DND-41 (cell line): ENCODE data around the gene RAB33A.

Experiments
- ATAC-seq: fragments of 200-7000 bp; cut with Tn5 transposase; 3 replicates; pipeline ENCODE4 v1.9.1; 2021; ENCODE audit warnings: low read depth; ENCODE audit not compliant: insufficient read depth
- DNase-seq: peaks from one replicate; pipeline ENCODE4 v3.0.0-alpha.2; 2020
- H2AFZ ChIP-seq: 2 replicates; pipeline ENCODE4 v1.6.0; 2012; ENCODE audit warnings: low read depth, low read length
- H3K27ac ChIP-seq: 2 replicates; pipeline ENCODE4 v1.5.1; 2012; ENCODE audit warnings: low read length, inconsistent platforms
- H3K27me3 ChIP-seq: fragments of 200-600 bp; sonication (generic); 2 replicates; pipeline ENCODE4 v1.6.0; 2012; ENCODE audit warnings: low read length, mild to moderate bottlenecking, inconsistent platforms; ENCODE audit not compliant: insufficient read depth, poor library complexity
- H3K36me3 ChIP-seq: 2 replicates; pipeline ENCODE4 v1.5.1; 2012; ENCODE audit warnings: low read length, inconsistent platforms; ENCODE audit not compliant: insufficient read depth
- H3K4me1 ChIP-seq: 2 replicates; pipeline ENCODE4 v1.5.1; 2012; ENCODE audit warnings: mild to moderate bottlenecking, low read length; ENCODE audit not compliant: insufficient read depth
- H3K4me2 ChIP-seq: 2 replicates; pipeline ENCODE4 v1.6.0; 2012; ENCODE audit warnings: mild to moderate bottlenecking, moderate library complexity, low read length, inconsistent platforms; ENCODE audit not compliant: insufficient read depth
- H3K4me3 ChIP-seq, 2 experiments: fragments of 200-600 bp in 1 of 2; shearing (Covaris generic) in 1 of 2; 2 replicates each; pipeline ENCODE4 v1.5.1; 2012 to 2016; ENCODE audit warnings: inconsistent platforms in 2 of 2, low read length in 2 of 2, mild to moderate bottlenecking in 2 of 2, low read depth in 1 of 2, moderate library complexity in 1 of 2
- H3K79me2 ChIP-seq: 2 replicates; pipeline ENCODE4 v1.6.0; 2012; ENCODE audit warnings: low read length, inconsistent platforms; ENCODE audit not compliant: insufficient read depth
- H3K9ac ChIP-seq: 2 replicates; pipeline ENCODE4 v1.6.0; 2012; ENCODE audit warnings: low read depth, mild to moderate bottlenecking, inconsistent platforms, low read length, moderate library complexity
- H3K9me3 ChIP-seq: 2 replicates; pipeline ENCODE4 v1.5.1; 2012; ENCODE audit warnings: low read length, moderate library complexity, mild to moderate bottlenecking, inconsistent platforms; ENCODE audit not compliant: insufficient read depth, severe bottlenecking
- H4K20me1 ChIP-seq: 2 replicates; pipeline ENCODE4 v1.6.0; 2012; ENCODE audit warnings: low read length; ENCODE audit not compliant: insufficient read depth
- EZH2 ChIP-seq: IDR thresholded peaks from 3 replicates; pipeline ENCODE4 v1.6.1; 2012; ENCODE audit warnings: borderline replicate concordance, low read depth, mild to moderate bottlenecking, moderate library complexity, low read length, inconsistent platforms; ENCODE audit not compliant: severe bottlenecking
- TF ChIP-seq, protein P1 (sequence below): IDR thresholded peaks from 2 replicates; pipeline ENCODE4 v1.5.1; 2012; ENCODE audit warnings: borderline replicate concordance, low read length, moderate library complexity, mild to moderate bottlenecking; ENCODE audit not compliant: poor library complexity, severe bottlenecking; ENCODE audit errors: extremely low read depth

The RAB33A gene

GRCh38 chrX:130171446-130172126 lies at the start of gene RAB33A:
Gene RAB33A (plus strand): TSS chrX:130171962. CDS start chrX:130172063, 101 bp downstream.
- no peak for TF ChIP-seq EZH2
- TF ChIP-seq, protein P1, sequence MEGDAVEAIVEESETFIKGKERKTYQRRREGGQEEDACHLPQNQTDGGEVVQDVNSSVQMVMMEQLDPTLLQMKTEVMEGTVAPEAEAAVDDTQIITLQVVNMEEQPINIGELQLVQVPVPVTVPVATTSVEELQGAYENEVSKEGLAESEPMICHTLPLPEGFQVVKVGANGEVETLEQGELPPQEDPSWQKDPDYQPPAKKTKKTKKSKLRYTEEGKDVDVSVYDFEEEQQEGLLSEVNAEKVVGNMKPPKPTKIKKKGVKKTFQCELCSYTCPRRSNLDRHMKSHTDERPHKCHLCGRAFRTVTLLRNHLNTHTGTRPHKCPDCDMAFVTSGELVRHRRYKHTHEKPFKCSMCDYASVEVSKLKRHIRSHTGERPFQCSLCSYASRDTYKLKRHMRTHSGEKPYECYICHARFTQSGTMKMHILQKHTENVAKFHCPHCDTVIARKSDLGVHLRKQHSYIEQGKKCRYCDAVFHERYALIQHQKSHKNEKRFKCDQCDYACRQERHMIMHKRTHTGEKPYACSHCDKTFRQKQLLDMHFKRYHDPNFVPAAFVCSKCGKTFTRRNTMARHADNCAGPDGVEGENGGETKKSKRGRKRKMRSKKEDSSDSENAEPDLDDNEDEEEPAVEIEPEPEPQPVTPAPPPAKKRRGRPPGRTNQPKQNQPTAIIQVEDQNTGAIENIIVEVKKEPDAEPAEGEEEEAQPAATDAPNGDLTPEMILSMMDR, result no peak
- Histone ChIP-seq H3K27ac (peak within 1 kb of the TSS; percentile 99), H3K9me3 (no peaks in the 10 kb centered on the region), H3K4me1 (peaks cover 58% of the 10 kb centered on the region), H3K4me3 (peak within 1 kb of the TSS; percentile 75 to 91; a peak in 3 of 4 replicates), H3K4me2 (peak within 1 kb of the TSS; percentile 95), H2AFZ (peak within 1 kb of the TSS; percentile 91), H3K36me3 (no peaks in the 10 kb centered on the region; the same call in 1 of the 2 replicates), H3K9ac (peak within 1 kb of the TSS; percentile 90), H4K20me1 (no peaks in the 10 kb centered on the region), H3K27me3 (no peaks in the 10 kb centered on the region), H3K79me2 (peaks cover 40% of the 10 kb centered on the region)
- ATAC-seq, result peak; percentile 32
- DNase-seq, result peak; percentile 55

- H4K20me1 ChIP-seq, result no peaks in the 10 kb centered on the region
- no peaks in the 10 kb centered on the region for H3K79me2 ChIP-seq
- H3K9ac ChIP-seq, result no peak overlapping the region
- no peak overlapping the region for H3K4me2 ChIP-seq
- H3K4me1 ChIP-seq, result peaks cover 14% of the 10 kb centered on the region
- peaks cover 29% of the 10 kb centered on the region for H3K36me3 ChIP-seq
- H3K27ac ChIP-seq, result no peak overlapping the region
- H3K9me3 ChIP-seq, result no peaks in the 10 kb centered on the region
- no peaks in the 10 kb centered on the region for H3K27me3 ChIP-seq
- no peak for ATAC-seq
- H3K4me3 ChIP-seq, result no peak overlapping the region
- H2AFZ ChIP-seq, result no peak overlapping the region
- DNase-seq, result no peak
- no peak for TF ChIP-seq EZH2
- TF ChIP-seq, protein P1, result no peak
These were observed 47.2 kb upstream of the RAB33A start for GRCh38 chrX:130124577-130124976.

DNA sequence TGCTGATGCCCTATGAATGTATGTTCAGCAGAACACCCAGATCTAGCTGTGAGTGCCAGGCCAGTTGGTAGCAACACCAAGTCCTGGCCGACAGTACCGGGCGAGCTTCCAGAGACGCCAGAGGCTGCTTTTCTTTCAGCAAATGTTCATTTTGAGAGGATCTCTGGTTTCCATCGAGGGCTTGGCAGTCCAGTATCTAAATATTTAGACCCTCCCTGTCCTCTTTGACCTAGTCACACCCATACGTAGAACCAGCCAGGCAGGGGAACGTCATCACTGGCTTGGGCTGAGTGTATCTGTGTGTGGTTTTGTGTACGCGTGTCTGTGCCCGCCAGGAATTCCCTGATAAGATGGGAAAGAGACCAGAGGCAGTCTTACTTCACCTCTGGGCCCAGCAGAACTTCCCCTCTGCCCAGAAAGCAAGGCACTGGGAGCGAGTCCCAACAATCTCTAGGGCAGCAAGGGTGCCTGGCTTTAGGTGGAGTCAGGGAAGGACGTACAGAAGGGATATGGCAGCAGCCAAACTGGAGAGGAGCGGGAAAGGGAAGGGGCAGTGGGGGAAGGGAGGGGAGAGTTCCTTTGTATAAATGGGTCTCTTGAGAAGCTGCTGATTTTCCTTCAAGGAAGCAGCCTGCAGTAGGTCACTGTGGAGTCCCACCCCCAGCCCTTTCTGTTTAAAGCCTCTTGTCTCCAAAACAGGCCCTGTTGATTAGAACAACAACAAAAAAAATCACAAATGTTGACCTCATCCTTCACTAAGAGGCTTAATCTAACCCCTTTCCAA lies 46.5 kb upstream of the RAB33A start:
- no peaks in the 10 kb centered on the region for H3K9me3 ChIP-seq
- H3K4me1 ChIP-seq, result peaks cover 12% of the 10 kb centered on the region
- H2AFZ ChIP-seq, result no peak overlapping the region
- no peak overlapping the region for H3K9ac ChIP-seq
- H4K20me1 ChIP-seq, result no peaks in the 10 kb centered on the region
- no peak for DNase-seq
- no peak overlapping the region for H3K4me2 ChIP-seq
- no peaks in the 10 kb centered on the region for H3K79me2 ChIP-seq
- H3K36me3 ChIP-seq, result peaks cover 36% of the 10 kb centered on the region
- no peak for ATAC-seq
- no peaks in the 10 kb centered on the region for H3K27me3 ChIP-seq
- no peak overlapping the region for H3K27ac ChIP-seq
- no peak overlapping the region for H3K4me3 ChIP-seq
- TF ChIP-seq, protein P1, result no peak
- TF ChIP-seq EZH2, result no peak
